Stimulated activated CD8-positive, alpha-beta memory T cell treated with anti-CD3 and anti-CD28 coated beads, Interleukin-7, amount 100 ng/mL, for 1 hour (primary cell): ENCODE data around the gene ARHGAP19.

Experiments used
- DNase-seq, 2 donors: peaks; one replicate each; pipeline ENCODE4 v3.0.0-alpha.2; 2020; ENCODE audit warnings: low read depth in 2 of 2

Gene ARHGAP19

GRCh38 chr10:97192952-97193435 is 99.4 kb downstream of the ARHGAP19 start:
- DNase-seq, result no peak

GRCh38 chr10:97190450-97190849 is 102.0 kb downstream of the ARHGAP19 start:
- no peak for DNase-seq

- no peak for DNase-seq
These were observed 104.2 kb downstream of the ARHGAP19 start for GRCh38 chr10:97188261-97188711.

GRCh38 chr10:97186911-97187310 is 105.5 kb downstream of the ARHGAP19 start:
- no peak for DNase-seq

- DNase-seq, result no peak
These were observed 106.9 kb downstream of the ARHGAP19 start, which contains the start of gene SLIT1 for GRCh38 chr10:97185326-97186058. SLIT1 (minus strand) TSS chr10:97185959; CDS start chr10:97185674, 285 bp downstream.

- no peak for DNase-seq
These were observed 107.5 kb downstream of the ARHGAP19 start for GRCh38 chr10:97184971-97185325.

GRCh38 chr10:97183314-97183713 is 109.1 kb downstream of the ARHGAP19 start:
- no peak for DNase-seq

- no peak for DNase-seq
These were observed 110.0 kb downstream of the ARHGAP19 start for GRCh38 chr10:97182288-97182990.

GRCh38 chr10:97180986-97181385 is 111.5 kb downstream of the ARHGAP19 start:
- no peak for DNase-seq

GRCh38 chr10:97180363-97180755 is 112.1 kb downstream of the ARHGAP19 start:
- no peak for DNase-seq

- no peak for DNase-seq
These were observed 112.6 kb downstream of the ARHGAP19 start for GRCh38 chr10:97179731-97180362.

GRCh38 chr10:97179311-97179710 is 113.1 kb downstream of the ARHGAP19 start:
- no peak for DNase-seq

- DNase-seq, result no peak
These were observed 114.4 kb downstream of the ARHGAP19 start for GRCh38 chr10:97178074-97178473.

- DNase-seq, result no peak
These were observed 116.2 kb downstream of the ARHGAP19 start for GRCh38 chr10:97176226-97176625.

- no peak for DNase-seq
These were observed 116.9 kb downstream of the ARHGAP19 start for GRCh38 chr10:97175586-97175985.

GRCh38 chr10:97174941-97175340 is 117.5 kb downstream of the ARHGAP19 start:
- no peak for DNase-seq

GRCh38 chr10:97174276-97174775 is 118.1 kb downstream of the ARHGAP19 start:
- DNase-seq, result no peak

GRCh38 chr10:97173036-97173435 is 119.4 kb downstream of the ARHGAP19 start:
- DNase-seq, result no peak
